IMR-90 (cell line): ENCODE data around the gene SOX6.

Experiments used
- BHLHE40 ChIP-seq: fragments of 150-350 bp; IDR thresholded peaks from 2 replicates; pipeline ENCODE4 v1.6.1; 2016; ENCODE audit warnings: mild to moderate bottlenecking, low read depth, low read length
- CEBPB ChIP-seq: IDR thresholded peaks from 2 replicates; pipeline ENCODE4 v1.6.1; 2012; ENCODE audit warnings: low read depth, low read length, improper control_type of control experiment
- CTCF ChIP-seq: conservative IDR thresholded peaks from 2 replicates; pipeline ENCODE4 v1.5.1; 2012; ENCODE audit warnings: mild to moderate bottlenecking, low read depth, low read length, improper control_type of control experiment
- ELK1 ChIP-seq: fragments of 150-350 bp; IDR thresholded peaks from 2 replicates; pipeline ENCODE4 v1.6.1; 2016; ENCODE audit warnings: low read depth, mild to moderate bottlenecking, low read length, moderate library complexity, borderline replicate concordance
- MAZ ChIP-seq: IDR thresholded peaks from 2 replicates; pipeline ENCODE4 v1.6.1; 2012; ENCODE audit warnings: low read depth, mild to moderate bottlenecking, low read length, improper control_type of control experiment, moderate library complexity, borderline replicate concordance
- NFE2L2 ChIP-seq: fragments of 150-350 bp; IDR thresholded peaks from 2 replicates; pipeline ENCODE4 v1.6.1; 2016; ENCODE audit warnings: low read depth, mild to moderate bottlenecking, low read length
- POLR2A ChIP-seq: IDR thresholded peaks from 2 replicates; pipeline ENCODE4 v1.6.1; 2012; ENCODE audit warnings: mild to moderate bottlenecking, low read depth, low read length
- RCOR1 ChIP-seq: IDR thresholded peaks from 2 replicates; pipeline ENCODE4 v1.6.1; 2012; ENCODE audit warnings: mild to moderate bottlenecking, low read length, improper control_type of control experiment; ENCODE audit not compliant: insufficient replicate concordance
- RFX5 ChIP-seq: IDR thresholded peaks from 2 replicates; pipeline ENCODE4 v1.8.0; 2012; ENCODE audit warnings: low read depth, mild to moderate bottlenecking, low read length, moderate library complexity
- USF2 ChIP-seq: fragments of 150-350 bp; IDR thresholded peaks from 2 replicates; pipeline ENCODE4 v1.6.1; 2017; ENCODE audit warnings: mild to moderate bottlenecking, antibody characterized with exemption, low read length, low read depth

GRCh38 chr11:16089481-16089880 lies 266.9 kb downstream of the SOX6 start:
- TF ChIP-seq POLR2A (no peak), CTCF (no peak), NFE2L2 (no peak), RCOR1 (no peak), CEBPB (no peak), ELK1 (no peak), BHLHE40 (no peak), MAZ (no peak), USF2 (no peak), RFX5 (no peak)
